OCI-LY7 (cell line): ENCODE results near the gene CIB4. TPM values are rescaled to one million over a fixed set of nuclear protein-coding genes. Genes with fewer than 3 reads are reported as not detected.

Experiments
- BruUV-seq: library from RNA; stranded (reverse); fragments of 400-500 nt; replicated peaks from 2 replicates; lab custom pipeline; 2021; lab: Mats Ljungman, UMichigan
- CTCF ChIA-PET: fragments of 300-600 bp; sonication (Branson Sonifier 250); formaldehyde crosslinking; loops from one replicate; lab custom pipeline; 2022; ENCODE audit warnings: antibody characterized with exemption; ENCODE audit not compliant: unreplicated experiment; lab: Charles Lee
- POLR2A ChIA-PET: fragments of 300-600 bp; sonication (Branson Sonifier 250); formaldehyde crosslinking; loops from one replicate; lab custom pipeline; 2022; ENCODE audit warnings: antibody characterized with exemption; lab: Charles Lee
- DNase-seq: peaks from one replicate; pipeline ENCODE4 v3.0.0-alpha.2; 2015; ENCODE audit warnings: low spot score
- H2AFZ ChIP-seq: fragments of 200-600 bp; sonication (generic), shearing (Covaris generic); 2 replicates; pipeline ENCODE4 v1.6.1; 2014; ENCODE audit warnings: mild to moderate bottlenecking, antibody characterized with exemption, low read length, moderate library complexity
- H3K27ac ChIP-seq: fragments of 200-600 bp; sonication (generic); 2 replicates; pipeline ENCODE4 v1.5.1; 2014; ENCODE audit warnings: mixed run types, low read depth, mild to moderate bottlenecking, moderate library complexity, low read length, inconsistent platforms; ENCODE audit not compliant: poor library complexity, severe bottlenecking
- H3K36me3 ChIP-seq: fragments of 200-600 bp; sonication (generic); 2 replicates; pipeline ENCODE4 v1.6.1; 2014; ENCODE audit warnings: mild to moderate bottlenecking, antibody characterized with exemption, low read length, moderate library complexity, mixed read lengths; ENCODE audit not compliant: insufficient read depth
- H3K4me1 ChIP-seq: fragments of 200-600 bp; sonication (generic); 2 replicates; pipeline ENCODE4 v1.5.1; 2014; ENCODE audit warnings: mild to moderate bottlenecking, low read length; ENCODE audit not compliant: insufficient read depth, poor library complexity, severe bottlenecking
- H3K4me2 ChIP-seq: fragments of 200-600 bp; sonication (generic); 2 replicates; pipeline ENCODE4 v1.6.1; 2014; ENCODE audit warnings: mild to moderate bottlenecking, low read length
- H3K4me3 ChIP-seq: fragments of 200-600 bp; sonication (generic); 2 replicates; pipeline ENCODE4 v1.5.1; 2014; ENCODE audit warnings: mild to moderate bottlenecking, low read depth, low read length; ENCODE audit not compliant: poor library complexity, severe bottlenecking
- H3K79me2 ChIP-seq: fragments of 200-600 bp; sonication (generic); 2 replicates; pipeline ENCODE4 v1.6.1; 2016; ENCODE audit warnings: low read depth, mild to moderate bottlenecking, low read length, moderate library complexity, mixed read lengths; ENCODE audit not compliant: insufficient read depth
- H3K9me2 ChIP-seq: fragments of 200-600 bp; sonication (generic); 2 replicates; pipeline ENCODE4 v1.6.1; 2016; ENCODE audit warnings: mild to moderate bottlenecking, low read length, mixed read lengths; ENCODE audit not compliant: insufficient read depth
- H3K9me3 ChIP-seq: fragments of 200-600 bp; sonication (generic); 2 replicates; pipeline ENCODE4 v1.6.1; 2014; ENCODE audit warnings: mild to moderate bottlenecking, mixed run types, low read length, mixed read lengths
- H4K20me1 ChIP-seq: fragments of 200-600 bp; sonication (generic); 2 replicates; pipeline ENCODE4 v1.6.1; 2014; ENCODE audit warnings: mild to moderate bottlenecking, antibody characterized with exemption, low read length, moderate library complexity, mixed read lengths; ENCODE audit not compliant: insufficient read depth
- CTCF ChIP-seq: fragments of 200-600 bp; sonication (generic); conservative IDR thresholded peaks from 2 replicates; pipeline ENCODE4 v1.5.1; 2014; ENCODE audit warnings: mild to moderate bottlenecking, antibody characterized with exemption, low read length, moderate library complexity, mixed read lengths
- EZH2phosphoT487 ChIP-seq: fragments of 200-600 bp; sonication (generic); IDR thresholded peaks from 2 replicates; pipeline ENCODE4 v1.6.1; 2018; ENCODE audit warnings: low read depth, borderline replicate concordance, mild to moderate bottlenecking, mixed run types, antibody characterized with exemption, low read length, moderate library complexity, mixed read lengths
- intact Hi-C: fragments of 100-400 bp; cut with micrococcal nuclease; formaldehyde crosslinking; loops from one replicate; pipeline ENCODE4 v1.10.0; 2022; ENCODE audit not compliant: unreplicated experiment
- total RNA-seq, 2 experiments: library from RNA; depleted of rRNA in 1 of 2; stranded (reverse); fragments of >200 nt in 1 of 2; shearing (Covaris generic) in 1 of 2; gene quantifications; 2 replicates each; pipeline ENCODE4 v1.2.3, GENCODE V29; 2014 to 2022

Gene CIB4
- total RNA-seq, 2 experiments from 2014 or later = not detected

- Histone ChIP-seq H3K9me3 (no peaks in the 10 kb centered on the region), H3K4me2 (no peak overlapping the region), H3K36me3 (no peaks in the 10 kb centered on the region), H3K4me3 (no peak overlapping the region), H4K20me1 (no peaks in the 10 kb centered on the region), H3K79me2 (no peaks in the 10 kb centered on the region), H3K27ac (no peak overlapping the region), H3K4me1 (no peaks in the 10 kb centered on the region), H2AFZ (no peak overlapping the region), H3K9me2 (no peaks in the 10 kb centered on the region)
- no TSS peak for BruUV-seq
- intact Hi-C loops = no loop called here
- ChIA-PET CTCF (no interaction called here), POLR2A (interaction anchor here (1.1 kb wide), 1 partner anchor 40 kb away, joined by 3 read pairs; no protein-coding TSS in a partner anchor)
- TF ChIP-seq CTCF = no peak
- TF ChIP-seq EZH2phosphoT487 = no peak
- no peak for DNase-seq
Observed at GRCh38 chr2:26542676-26543505, 98.3 kb downstream of the CIB4 start.

- Histone ChIP-seq H3K4me1 (no peaks in the 10 kb centered on the region), H2AFZ (no peak overlapping the region), H3K27ac (no peak overlapping the region), H3K79me2 (no peaks in the 10 kb centered on the region), H3K4me3 (no peak overlapping the region), H4K20me1 (no peaks in the 10 kb centered on the region), H3K4me2 (no peak overlapping the region), H3K9me2 (no peaks in the 10 kb centered on the region), H3K9me3 (no peaks in the 10 kb centered on the region), H3K36me3 (no peaks in the 10 kb centered on the region)
- DNase-seq = no peak
- BruUV-seq = no TSS peak
- intact Hi-C loops = no loop called here
- POLR2A ChIA-PET = no interaction called here
- CTCF ChIA-PET = interaction anchor here (0.5 kb wide), 1 partner anchor 64 kb away, joined by 3 read pairs; the partner anchor contains the start of gene OTOF
- TF ChIP-seq EZH2phosphoT487 = no peak
- TF ChIP-seq CTCF = no peak
Observed at GRCh38 chr2:26542194-26542455, 99.0 kb downstream of the CIB4 start.
